OCI-LY7 (cell line): Measurements from ENCODE around the gene PIM3. TPM values are rescaled to one million over a fixed set of nuclear protein-coding genes. Genes with fewer than 3 reads are reported as not detected.

Experiments used
- BruUV-seq: library from RNA; stranded (reverse); fragments of 400-500 nt; replicated peaks from 2 replicates; lab custom pipeline; 2021; lab: Mats Ljungman, UMichigan
- CTCF ChIA-PET: fragments of 300-600 bp; sonication (Branson Sonifier 250); formaldehyde crosslinking; loops from one replicate; lab custom pipeline; 2022; ENCODE audit warnings: antibody characterized with exemption; ENCODE audit not compliant: unreplicated experiment; lab: Charles Lee
- POLR2A ChIA-PET: fragments of 300-600 bp; sonication (Branson Sonifier 250); formaldehyde crosslinking; loops from one replicate; lab custom pipeline; 2022; ENCODE audit warnings: antibody characterized with exemption; lab: Charles Lee
- DNase-seq: peaks from one replicate; pipeline ENCODE4 v3.0.0-alpha.2; 2015; ENCODE audit warnings: low spot score
- H2AFZ ChIP-seq: fragments of 200-600 bp; sonication (generic), shearing (Covaris generic); 2 replicates; pipeline ENCODE4 v1.6.1; 2014; ENCODE audit warnings: mild to moderate bottlenecking, antibody characterized with exemption, low read length, moderate library complexity
- H3K27ac ChIP-seq: fragments of 200-600 bp; sonication (generic); 2 replicates; pipeline ENCODE4 v1.5.1; 2014; ENCODE audit warnings: mixed run types, low read depth, mild to moderate bottlenecking, moderate library complexity, low read length, inconsistent platforms; ENCODE audit not compliant: poor library complexity, severe bottlenecking
- H3K36me3 ChIP-seq: fragments of 200-600 bp; sonication (generic); 2 replicates; pipeline ENCODE4 v1.6.1; 2014; ENCODE audit warnings: mild to moderate bottlenecking, antibody characterized with exemption, low read length, moderate library complexity, mixed read lengths; ENCODE audit not compliant: insufficient read depth
- H3K4me1 ChIP-seq: fragments of 200-600 bp; sonication (generic); 2 replicates; pipeline ENCODE4 v1.5.1; 2014; ENCODE audit warnings: mild to moderate bottlenecking, low read length; ENCODE audit not compliant: insufficient read depth, poor library complexity, severe bottlenecking
- H3K4me2 ChIP-seq: fragments of 200-600 bp; sonication (generic); 2 replicates; pipeline ENCODE4 v1.6.1; 2014; ENCODE audit warnings: mild to moderate bottlenecking, low read length
- H3K4me3 ChIP-seq: fragments of 200-600 bp; sonication (generic); 2 replicates; pipeline ENCODE4 v1.5.1; 2014; ENCODE audit warnings: mild to moderate bottlenecking, low read depth, low read length; ENCODE audit not compliant: poor library complexity, severe bottlenecking
- H3K79me2 ChIP-seq: fragments of 200-600 bp; sonication (generic); 2 replicates; pipeline ENCODE4 v1.6.1; 2016; ENCODE audit warnings: low read depth, mild to moderate bottlenecking, low read length, moderate library complexity, mixed read lengths; ENCODE audit not compliant: insufficient read depth
- H3K9me2 ChIP-seq: fragments of 200-600 bp; sonication (generic); 2 replicates; pipeline ENCODE4 v1.6.1; 2016; ENCODE audit warnings: mild to moderate bottlenecking, low read length, mixed read lengths; ENCODE audit not compliant: insufficient read depth
- H3K9me3 ChIP-seq: fragments of 200-600 bp; sonication (generic); 2 replicates; pipeline ENCODE4 v1.6.1; 2014; ENCODE audit warnings: mild to moderate bottlenecking, mixed run types, low read length, mixed read lengths
- H4K20me1 ChIP-seq: fragments of 200-600 bp; sonication (generic); 2 replicates; pipeline ENCODE4 v1.6.1; 2014; ENCODE audit warnings: mild to moderate bottlenecking, antibody characterized with exemption, low read length, moderate library complexity, mixed read lengths; ENCODE audit not compliant: insufficient read depth
- EZH2phosphoT487 ChIP-seq: fragments of 200-600 bp; sonication (generic); IDR thresholded peaks from 2 replicates; pipeline ENCODE4 v1.6.1; 2018; ENCODE audit warnings: low read depth, borderline replicate concordance, mild to moderate bottlenecking, mixed run types, antibody characterized with exemption, low read length, moderate library complexity, mixed read lengths
- intact Hi-C: fragments of 100-400 bp; cut with micrococcal nuclease; formaldehyde crosslinking; loops from one replicate; pipeline ENCODE4 v1.10.0; 2022; ENCODE audit not compliant: unreplicated experiment
- total RNA-seq, 2 experiments: library from RNA; depleted of rRNA in 1 of 2; stranded (reverse); fragments of >200 nt in 1 of 2; shearing (Covaris generic) in 1 of 2; gene quantifications; 2 replicates each; pipeline ENCODE4 v1.2.3, GENCODE V29; 2014 to 2022
- TF ChIP-seq, protein P1 (sequence below): fragments of 200-600 bp; sonication (generic); conservative IDR thresholded peaks from 2 replicates; pipeline ENCODE4 v1.5.1; 2014; ENCODE audit warnings: mild to moderate bottlenecking, antibody characterized with exemption, low read length, moderate library complexity, mixed read lengths

The PIM3 gene
- total RNA-seq, 2 experiments from 2014 or later = 60.5 to 81.7 TPM

DNA sequence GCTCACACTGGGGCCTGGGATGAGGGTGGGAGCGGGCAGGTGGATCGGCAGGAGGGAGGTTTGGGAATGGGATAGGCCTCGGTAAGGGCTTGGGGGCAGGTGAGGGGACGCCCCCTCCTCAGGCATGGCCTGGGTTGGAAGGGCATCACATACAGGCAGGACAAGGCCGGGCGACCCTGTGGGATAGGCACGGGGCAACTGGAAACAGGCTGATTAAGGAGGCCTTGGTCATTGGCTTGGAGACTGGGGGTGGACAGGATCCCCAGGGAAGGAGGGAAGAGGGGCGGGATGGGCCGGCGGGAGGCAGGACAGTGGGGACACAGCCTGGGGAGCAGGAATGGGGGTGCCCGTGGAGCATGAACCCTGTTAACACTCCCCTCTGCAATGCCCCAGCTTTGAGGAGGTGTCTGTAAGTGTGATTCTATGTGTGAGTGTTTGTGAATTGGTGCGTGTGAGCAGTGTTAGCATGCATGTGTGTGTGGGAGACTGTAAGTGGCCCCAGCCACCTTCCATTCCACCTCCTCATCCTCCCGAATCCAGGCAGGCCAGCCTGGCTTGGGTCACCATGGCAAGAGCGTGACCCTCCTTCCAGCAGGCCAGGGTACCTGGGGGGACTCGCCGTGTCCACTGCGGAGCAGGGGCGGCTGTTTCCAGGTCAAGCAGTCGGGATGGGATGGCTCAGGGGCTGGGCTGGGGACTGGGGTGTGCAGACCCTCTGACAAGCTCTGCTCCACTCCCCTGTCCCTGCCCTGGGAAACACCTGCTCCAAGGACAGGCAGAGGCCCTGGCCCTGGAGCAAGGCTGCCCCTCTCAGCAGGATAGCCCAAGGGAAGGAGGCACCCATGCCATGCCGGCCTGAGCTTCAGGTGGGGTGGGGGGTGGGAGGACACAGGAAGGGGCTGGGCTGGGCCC is 3.4 kb upstream of the PIM3 start:
- Histone ChIP-seq H3K4me1 (peaks cover 12% of the 10 kb centered on the region), H3K9me2 (no peaks in the 10 kb centered on the region), H4K20me1 (no peaks in the 10 kb centered on the region), H3K9me3 (no peaks in the 10 kb centered on the region), H3K4me3 (no peak overlapping the region), H3K36me3 (peaks cover 12% of the 10 kb centered on the region), H3K27ac (no peak overlapping the region), H3K4me2 (no peak overlapping the region), H2AFZ (no peak overlapping the region), H3K79me2 (peaks cover 14% of the 10 kb centered on the region; the same call in 1 of the 2 replicates)
- intact Hi-C loops = no loop called here
- ChIA-PET POLR2A (no interaction called here), CTCF (no interaction called here)
- no TSS peak for BruUV-seq
- no peak for TF ChIP-seq EZH2phosphoT487
- TF ChIP-seq, protein P1, sequence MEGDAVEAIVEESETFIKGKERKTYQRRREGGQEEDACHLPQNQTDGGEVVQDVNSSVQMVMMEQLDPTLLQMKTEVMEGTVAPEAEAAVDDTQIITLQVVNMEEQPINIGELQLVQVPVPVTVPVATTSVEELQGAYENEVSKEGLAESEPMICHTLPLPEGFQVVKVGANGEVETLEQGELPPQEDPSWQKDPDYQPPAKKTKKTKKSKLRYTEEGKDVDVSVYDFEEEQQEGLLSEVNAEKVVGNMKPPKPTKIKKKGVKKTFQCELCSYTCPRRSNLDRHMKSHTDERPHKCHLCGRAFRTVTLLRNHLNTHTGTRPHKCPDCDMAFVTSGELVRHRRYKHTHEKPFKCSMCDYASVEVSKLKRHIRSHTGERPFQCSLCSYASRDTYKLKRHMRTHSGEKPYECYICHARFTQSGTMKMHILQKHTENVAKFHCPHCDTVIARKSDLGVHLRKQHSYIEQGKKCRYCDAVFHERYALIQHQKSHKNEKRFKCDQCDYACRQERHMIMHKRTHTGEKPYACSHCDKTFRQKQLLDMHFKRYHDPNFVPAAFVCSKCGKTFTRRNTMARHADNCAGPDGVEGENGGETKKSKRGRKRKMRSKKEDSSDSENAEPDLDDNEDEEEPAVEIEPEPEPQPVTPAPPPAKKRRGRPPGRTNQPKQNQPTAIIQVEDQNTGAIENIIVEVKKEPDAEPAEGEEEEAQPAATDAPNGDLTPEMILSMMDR = no peak
- DNase-seq = no peak

- Histone ChIP-seq H3K4me3 (no peak overlapping the region), H3K36me3 (peaks cover 19% of the 10 kb centered on the region), H4K20me1 (no peaks in the 10 kb centered on the region), H3K4me2 (no peak overlapping the region), H3K9me2 (no peaks in the 10 kb centered on the region), H2AFZ (no peak overlapping the region), H3K27ac (no peak overlapping the region), H3K4me1 (peaks cover 18% of the 10 kb centered on the region), H3K9me3 (no peaks in the 10 kb centered on the region), H3K79me2 (peaks cover 20% of the 10 kb centered on the region; the same call in 1 of the 2 replicates)
- ChIA-PET POLR2A (no interaction called here), CTCF (no interaction called here)
- intact Hi-C loops = no loop called here
- TF ChIP-seq EZH2phosphoT487 = no peak
- TF ChIP-seq, protein P1 = no peak
- no TSS peak for BruUV-seq
- no peak for DNase-seq
Measured at GRCh38 chr22:49957826-49958365, 2.7 kb upstream of the PIM3 start.
